ENCODE results near the gene TFPI. TPM values are rescaled to one million over a fixed set of nuclear protein-coding genes. Genes with fewer than 3 reads are reported as not detected.

TFPI gene
- total and polyA plus RNA-seq, 2 of the 8 experiments (the other 6 are each of a cell fraction or from before 2014, with no cell fraction given), result 2.0 to 7.1 TPM

- Histone ChIP-seq H3K4me1 (replicated peaks in 1 of 4; ENCODE audit: control insufficient read depth in 3 of 4, insufficient read depth in 4 of 4, low read length in 3 of 4) (no peaks in the 10 kb centered on the region), H2AK5ac (ENCODE audit: low read depth, low read length) (no peak overlapping the region), H3K79me1 (ENCODE audit: low read depth, low read length) (no peaks in the 10 kb centered on the region), H3K79me2 (ENCODE audit: control insufficient read depth in 1 of 2, insufficient read depth in 2 of 2, low read length in 2 of 2) (no peaks in the 10 kb centered on the region), H2BK15ac (ENCODE audit: low read length) (no peak overlapping the region), H2BK5ac (ENCODE audit: low read depth, low read length) (no peak overlapping the region), H4K5ac (ENCODE audit: insufficient read length, low read depth, low read length) (no peak overlapping the region), H2BK20ac (ENCODE audit: low read length) (no peak overlapping the region), H3K36me3 (ENCODE audit: control insufficient read depth in 2 of 4, insufficient read depth in 4 of 4, low read length in 3 of 4) (no peaks in the 10 kb centered on the region), H3K14ac (ENCODE audit: insufficient read length) (no peak overlapping the region), H2BK120ac (replicated peaks; ENCODE audit: low read depth, low read length) (no peak overlapping the region), H3K9me3 (ENCODE audit: insufficient read depth in 2 of 2, low read depth in 1 of 2, low read length in 1 of 2) (no peaks in the 10 kb centered on the region), H3K27ac (ENCODE audit: low read depth, low read length) (no peak overlapping the region), H3K18ac (ENCODE audit: extremely low read depth, low read length) (no peak overlapping the region), H4K8ac (ENCODE audit: extremely low read depth, insufficient read depth, low read length) (no peak overlapping the region), H3K23me2 (ENCODE audit: low read depth, low read length) (no peaks in the 10 kb centered on the region), H3K23ac (ENCODE audit: insufficient read length) (no peak overlapping the region), H3K4ac (replicated peaks; ENCODE audit: insufficient read length, low read depth, low read length) (no peak overlapping the region), H3K9ac (replicated peaks in 1 of 4; ENCODE audit: extremely low read depth in 1 of 4, low read depth in 3 of 4, low read length in 3 of 4) (no peak overlapping the region), H4K91ac (replicated peaks; ENCODE audit: insufficient read length, low read length) (no peak overlapping the region), H3K4me3 (ENCODE audit: extremely low read depth in 1 of 4, insufficient read depth in 2 of 4, low read depth in 3 of 4, low read length in 4 of 4) (no peak overlapping the region), H3K56ac (replicated peaks; ENCODE audit: insufficient read length, low read depth, low read length) (no peak overlapping the region), H2AFZ (ENCODE audit: low read length) (no peak overlapping the region), H4K20me1 (replicated peaks in 1 of 2; ENCODE audit: control insufficient read depth in 1 of 2, insufficient read depth in 2 of 2, low read length in 2 of 2) (no peaks in the 10 kb centered on the region), H3K4me2 (ENCODE audit: insufficient read depth in 1 of 2, low read depth in 2 of 2, low read length in 2 of 2) (no peak overlapping the region), H3K27me3 (replicated peaks in 1 of 4; ENCODE audit: control insufficient read depth in 3 of 4, extremely low read depth in 1 of 4, insufficient read depth in 3 of 4, low read length in 3 of 4) (no peaks in the 10 kb centered on the region), H2BK12ac (ENCODE audit: low read depth, low read length) (no peak overlapping the region)
- FAIRE-seq (no peak), DNase-seq (ENCODE audit: low read depth in 1 of 2, low spot score in 2 of 2) (no peak)
- TF ChIP-seq GTF2F1 (IDR thresholded peaks at IDR 0.05; ENCODE audit: borderline replicate concordance, low read depth, low read length), result no peak
- no peak for TF ChIP-seq CBX8 (IDR thresholded peaks at IDR 0.05; ENCODE audit: borderline replicate concordance, low read depth, low read length)
- no peak for TF ChIP-seq ASH2L (IDR thresholded peaks at IDR 0.05; ENCODE audit: low read length)
- no peak for TF ChIP-seq CHD2 (IDR thresholded peaks at IDR 0.05; ENCODE audit: low read length)
- ChIA-PET POLR2A (ENCODE audit: partially characterized antibody) (no interaction called here), CTCF (ENCODE audit: partially characterized antibody) (interaction anchor here (0.6 to 1.5 kb wide), 5 partner anchors 10 to 44 kb away, joined by 3 to 5 read pairs (median 3); partner anchors contain the start of gene CALCRL)
- whole genome bisulfite sequencing, 2 experiments (ENCODE audit: extremely low coverage in 1 of 2, insufficient coverage in 1 of 2, insufficient read length in 1 of 2, insufficient replicate concordance in 2 of 2, low coverage in 1 of 2, low lambda C conversion rate in 2 of 2, missing lambda C conversion rate in 1 of 2), result 90% methylated on average over 2 of the region's 2 CpGs; no CpG with 5 or more reads in 1 of the 2 experiments
Measured at GRCh38 chr2:187475499-187476248, 78.6 kb downstream of the TFPI start.
